H9 (cell line): ENCODE measurements around the gene STRADA. TPM values are rescaled to one million over a fixed set of nuclear protein-coding genes. Genes with fewer than 3 reads are reported as not detected.

Experiments
- DNase-seq: peaks from one replicate; pipeline ENCODE4 v3.0.0-alpha.2; 2017
- H2AFZ ChIP-seq: one replicate; pipeline ENCODE4 v1.6.1; 2013; ENCODE audit warnings: mild to moderate bottlenecking, low read length, control low read depth, moderate library complexity
- H2AK5ac ChIP-seq: 2 replicates; pipeline ENCODE4 v1.6.1; 2013; ENCODE audit warnings: low read length, control low read depth, mixed read lengths; ENCODE audit not compliant: insufficient read length
- H2BK120ac ChIP-seq: one replicate; pipeline ENCODE4 v1.6.1; 2013; ENCODE audit warnings: low read depth, mild to moderate bottlenecking, low read length, control low read depth, inconsistent platforms; ENCODE audit not compliant: poor library complexity, severe bottlenecking
- H2BK12ac ChIP-seq: 2 replicates; pipeline ENCODE4 v1.6.1; 2013; ENCODE audit warnings: low read length, control low read depth, mixed read lengths, low read depth; ENCODE audit not compliant: insufficient read length
- H2BK15ac ChIP-seq: 2 replicates; pipeline ENCODE4 v1.6.1; 2013; ENCODE audit warnings: low read depth, low read length, control low read depth
- H2BK20ac ChIP-seq: one replicate; pipeline ENCODE4 v1.6.1; 2013; ENCODE audit warnings: low read depth, mild to moderate bottlenecking, low read length, control low read depth, inconsistent platforms; ENCODE audit not compliant: poor library complexity, severe bottlenecking
- H2BK5ac ChIP-seq: 2 replicates; pipeline ENCODE4 v1.6.1; 2013; ENCODE audit warnings: low read length, control low read depth, mixed read lengths; ENCODE audit not compliant: insufficient read length
- H3K14ac ChIP-seq: 2 replicates; pipeline ENCODE4 v1.6.1; 2013; ENCODE audit warnings: low read length, control low read depth; ENCODE audit not compliant: insufficient read depth
- H3K18ac ChIP-seq: 2 replicates; pipeline ENCODE4 v1.6.1; 2013; ENCODE audit warnings: low read depth, mild to moderate bottlenecking, mixed read lengths, low read length, control low read depth; ENCODE audit not compliant: insufficient read length
- H3K23ac ChIP-seq: 2 replicates; pipeline ENCODE4 v1.6.1; 2013; ENCODE audit warnings: low read length, control low read depth, mixed read lengths, low read depth; ENCODE audit not compliant: insufficient read length
- H3K23me2 ChIP-seq: 2 replicates; pipeline ENCODE4 v1.6.1; 2013; ENCODE audit warnings: low read depth, mild to moderate bottlenecking, mixed read lengths, low read length, control low read depth; ENCODE audit not compliant: insufficient read length, poor library complexity, severe bottlenecking
- H3K27ac ChIP-seq: 2 replicates; pipeline ENCODE4 v1.5.1; 2013; ENCODE audit warnings: low read length, control low read depth, mixed read lengths, low read depth; ENCODE audit not compliant: insufficient read length
- H3K27me3 ChIP-seq: 2 replicates; pipeline ENCODE4 v1.6.1; 2013; ENCODE audit warnings: low read length, control low read depth, inconsistent platforms; ENCODE audit not compliant: insufficient read depth
- H3K4ac ChIP-seq: 2 replicates; pipeline ENCODE4 v1.6.1; 2013; ENCODE audit warnings: low read depth, mild to moderate bottlenecking, control low read depth, inconsistent platforms, low read length, moderate library complexity
- H3K4me1 ChIP-seq: 2 replicates; pipeline ENCODE4 v1.6.1; 2013; ENCODE audit warnings: low read length, control low read depth, inconsistent platforms; ENCODE audit not compliant: insufficient read depth
- H3K4me2 ChIP-seq: 2 replicates; pipeline ENCODE4 v1.6.1; 2013; ENCODE audit warnings: low read length, control low read depth, mixed read lengths; ENCODE audit not compliant: insufficient read length, insufficient read depth
- H3K56ac ChIP-seq: 2 replicates; pipeline ENCODE4 v1.6.1; 2013; ENCODE audit warnings: low read depth, mild to moderate bottlenecking, mixed read lengths, low read length, control low read depth; ENCODE audit not compliant: insufficient read length
- H3K79me1 ChIP-seq: 2 replicates; pipeline ENCODE4 v1.6.1; 2013; ENCODE audit warnings: low read depth, mild to moderate bottlenecking, moderate library complexity, low read length, control low read depth, inconsistent platforms; ENCODE audit not compliant: insufficient read depth, poor library complexity, severe bottlenecking
- H3K79me2 ChIP-seq: 2 replicates; pipeline ENCODE4 v1.6.1; 2013; ENCODE audit warnings: low read length, control low read depth, inconsistent platforms; ENCODE audit not compliant: insufficient read depth
- H3K9ac ChIP-seq: 2 replicates; pipeline ENCODE4 v1.6.1; 2013; ENCODE audit warnings: low read length, control low read depth, mixed read lengths; ENCODE audit not compliant: insufficient read length; ENCODE audit errors: extremely low read depth
- H3K9me3 ChIP-seq: one replicate; pipeline ENCODE4 v1.6.1; 2013; ENCODE audit warnings: low read depth, low read length, inconsistent platforms; ENCODE audit not compliant: control insufficient read depth
- H3T11ph ChIP-seq: one replicate; pipeline ENCODE4 v1.6.1; 2013; ENCODE audit warnings: mild to moderate bottlenecking, low read length, control low read depth, inconsistent platforms
- H4K20me1 ChIP-seq: one replicate; pipeline ENCODE4 v1.6.1; 2013; ENCODE audit not compliant: control insufficient read depth, insufficient read length, insufficient read depth
- H4K5ac ChIP-seq: 2 replicates; pipeline ENCODE4 v1.6.1; 2013; ENCODE audit warnings: low read depth, mild to moderate bottlenecking, mixed read lengths, low read length, control low read depth; ENCODE audit not compliant: insufficient read length
- H4K8ac ChIP-seq: replicated peaks from 2 replicates; pipeline ENCODE4 v1.6.1; 2013; ENCODE audit warnings: low read length, control low read depth, mixed read lengths, low read depth; ENCODE audit not compliant: insufficient read length
- H4K91ac ChIP-seq: 2 replicates; pipeline ENCODE4 v1.6.1; 2013; ENCODE audit warnings: low read depth, mild to moderate bottlenecking, moderate library complexity, mixed read lengths, low read length, control low read depth; ENCODE audit not compliant: insufficient read length
- H3K27ac Mint-ChIP-seq, 3 experiments: 2 replicates in 2 of 3; 3 replicates in 1 of 3; pipeline ENCODE4 v1.8.0; 2020 to 2021; ENCODE audit warnings: mixed read lengths in 3 of 3, mild to moderate bottlenecking in 1 of 3, moderate library complexity in 1 of 3
- H3K27me3 Mint-ChIP-seq: 2 replicates; pipeline ENCODE4 v1.8.0; 2021; ENCODE audit warnings: low read depth, mild to moderate bottlenecking, moderate library complexity, mixed read lengths
- H3K36me3 Mint-ChIP-seq, 3 experiments: 2 replicates in 2 of 3; 3 replicates in 1 of 3; pipeline ENCODE4 v1.8.0; 2020 to 2021; ENCODE audit warnings: low read depth in 3 of 3, mixed read lengths in 3 of 3; ENCODE audit not compliant: insufficient read depth in 1 of 3
- H3K4me1 Mint-ChIP-seq, 2 experiments: 2 replicates each; pipeline ENCODE4 v1.8.0; 2020; ENCODE audit warnings: mixed read lengths in 2 of 2
- H3K4me3 Mint-ChIP-seq, 2 experiments: 2 replicates in 1 of 2; 3 replicates in 1 of 2; pipeline ENCODE4 v1.8.0; 2020 to 2021; ENCODE audit warnings: mild to moderate bottlenecking in 2 of 2, mixed read lengths in 2 of 2, moderate library complexity in 1 of 2
- H3K9me3 Mint-ChIP-seq, 2 experiments: 2 replicates in 1 of 2; 3 replicates in 1 of 2; pipeline ENCODE4 v1.8.0; 2020; ENCODE audit warnings: mild to moderate bottlenecking in 2 of 2, mixed read lengths in 2 of 2, moderate library complexity in 1 of 2
- WGBS: extraction: QIAGEN DNeasy Blood & Tissue Kit; methylation state at CpG from one replicate; pipeline ENCODE4 v1.1.7; 2013; ENCODE audit warnings: missing lambda C conversion rate, low lambda C conversion rate, mixed read lengths; ENCODE audit not compliant: insufficient read length; ENCODE audit errors: extremely low coverage; 5-methylcytosine and 5-hydroxymethylcytosine counted together
- total RNA-seq: library from RNA; stranded (reverse); gene quantifications from 2 replicates; pipeline ENCODE4 v1.2.1, GENCODE V29; 2021
- TF ChIP-seq, protein P1 (sequence below): fragments of 200-600 bp; sonication (generic); conservative IDR thresholded peaks from 3 replicates; pipeline ENCODE4 v1.8.0; 2021; ENCODE audit warnings: antibody characterized with exemption, mild to moderate bottlenecking

The STRADA gene
- total RNA-seq, 1 experiment from 2014 or later, result 35.0 TPM

DNA sequence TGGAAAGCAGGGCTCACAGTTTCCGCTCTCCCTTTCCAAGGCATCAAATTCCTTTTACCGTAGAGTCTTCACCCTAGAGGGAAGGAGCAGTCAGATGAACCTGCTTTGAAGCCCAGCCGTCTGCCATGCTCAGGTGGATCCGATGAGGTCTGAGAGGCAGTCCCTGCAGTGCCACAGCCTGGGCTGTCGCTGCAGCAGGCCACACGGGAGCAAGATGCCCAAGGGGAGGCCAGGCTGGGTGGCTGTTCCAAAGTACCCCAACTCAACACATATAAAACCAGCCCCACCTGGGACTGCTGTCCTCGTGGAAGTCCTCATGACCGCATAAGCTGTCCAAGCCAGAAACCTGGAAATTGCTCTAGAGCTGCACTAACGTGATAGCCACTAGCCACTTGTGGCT is 36.8 kb downstream of the STRADA start:
- no CpG with 5 or more reads among the region's 9 CpGs for WGBS
- no peak overlapping the region for H4K5ac ChIP-seq
- H3K56ac ChIP-seq, result no peak overlapping the region
- H3K27ac Mint-ChIP-seq, result no peak overlapping the region
- no peak overlapping the region for H3K23ac ChIP-seq
- H3K4ac ChIP-seq, result no peak overlapping the region
- TF ChIP-seq, protein P1, sequence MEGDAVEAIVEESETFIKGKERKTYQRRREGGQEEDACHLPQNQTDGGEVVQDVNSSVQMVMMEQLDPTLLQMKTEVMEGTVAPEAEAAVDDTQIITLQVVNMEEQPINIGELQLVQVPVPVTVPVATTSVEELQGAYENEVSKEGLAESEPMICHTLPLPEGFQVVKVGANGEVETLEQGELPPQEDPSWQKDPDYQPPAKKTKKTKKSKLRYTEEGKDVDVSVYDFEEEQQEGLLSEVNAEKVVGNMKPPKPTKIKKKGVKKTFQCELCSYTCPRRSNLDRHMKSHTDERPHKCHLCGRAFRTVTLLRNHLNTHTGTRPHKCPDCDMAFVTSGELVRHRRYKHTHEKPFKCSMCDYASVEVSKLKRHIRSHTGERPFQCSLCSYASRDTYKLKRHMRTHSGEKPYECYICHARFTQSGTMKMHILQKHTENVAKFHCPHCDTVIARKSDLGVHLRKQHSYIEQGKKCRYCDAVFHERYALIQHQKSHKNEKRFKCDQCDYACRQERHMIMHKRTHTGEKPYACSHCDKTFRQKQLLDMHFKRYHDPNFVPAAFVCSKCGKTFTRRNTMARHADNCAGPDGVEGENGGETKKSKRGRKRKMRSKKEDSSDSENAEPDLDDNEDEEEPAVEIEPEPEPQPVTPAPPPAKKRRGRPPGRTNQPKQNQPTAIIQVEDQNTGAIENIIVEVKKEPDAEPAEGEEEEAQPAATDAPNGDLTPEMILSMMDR, result no peak
- H3K4me3 Mint-ChIP-seq, result no peak overlapping the region
- H3T11ph ChIP-seq, result no peak overlapping the region
- H3K23me2 ChIP-seq, result peaks cover 8% of the 10 kb centered on the region
- H3K27me3 ChIP-seq, result no peaks in the 10 kb centered on the region
- no peak overlapping the region for H2BK120ac ChIP-seq
- H3K9me3 Mint-ChIP-seq, result no peaks in the 10 kb centered on the region
- no peak overlapping the region for H2BK20ac ChIP-seq
- H2AK5ac ChIP-seq, result no peak overlapping the region
- H4K20me1 ChIP-seq, result no peaks in the 10 kb centered on the region
- H2BK5ac ChIP-seq, result no peak overlapping the region
- no peak overlapping the region for H3K9ac ChIP-seq
- H3K27ac ChIP-seq, result no peak overlapping the region
- H3K27me3 Mint-ChIP-seq, result peaks cover 5% of the 10 kb centered on the region
- H2BK12ac ChIP-seq, result no peak overlapping the region
- H4K8ac ChIP-seq, result no peak overlapping the region
- no peaks in the 10 kb centered on the region for H3K4me1 ChIP-seq
- no peak overlapping the region for H3K14ac ChIP-seq
- no peak for DNase-seq
- peaks cover 16 to 23% of the 10 kb centered on the region in 2 experiments for H3K4me1 Mint-ChIP-seq
- H3K79me2 ChIP-seq, result no peaks in the 10 kb centered on the region
- no peaks in the 10 kb centered on the region for H3K9me3 ChIP-seq
- no peak overlapping the region for H4K91ac ChIP-seq
- H3K36me3 Mint-ChIP-seq, result peaks cover 13 to 54% (median 35%) of the 10 kb centered on the region in 3 experiments
- no peak overlapping the region for H2BK15ac ChIP-seq
- H3K4me2 ChIP-seq, result no peak overlapping the region
- no peak overlapping the region for H2AFZ ChIP-seq
- H3K18ac ChIP-seq, result no peak overlapping the region
- no peaks in the 10 kb centered on the region for H3K79me1 ChIP-seq
